Body of pancreas (tissue), 4 donors: ENCODE results near the gene HORMAD1.
"Not testable (repeated sequence)": the region's sequence is repeated elsewhere in the genome, so short reads cannot be mapped to it uniquely, and the experiment has no call there.

ENCODE experiments used
- CTCF ChIP-seq, 7 experiments: fragments of 450-650 bp in 4 of 7; fragments of 200-600 bp in 3 of 7; sonication (generic) in 3 of 7; IDR thresholded peaks; one replicate each; pipeline ENCODE4 v1.5.1; 2016 to 2019; ENCODE audit warnings: antibody characterized with exemption in 7 of 7
- POLR2A ChIP-seq, 3 donors: fragments of 450-650 bp; IDR thresholded peaks; one replicate each; pipeline ENCODE4 v1.6.1; 2016; ENCODE audit warnings: antibody characterized with exemption in 3 of 3, mild to moderate bottlenecking in 2 of 3

- TF ChIP-seq CTCF, POLR2A (IDR thresholded peaks at IDR 0.05): not testable (repeated sequence)
Measured at GRCh38 chr1:150767704-150768103, 47.0 kb upstream of the HORMAD1 start.
